HG02981 (cell line): ENCODE measurements around the gene PIP4K2C.
"Not testable (repeated sequence)": the region's sequence is repeated elsewhere in the genome, so short reads cannot be mapped to it uniquely, and the experiment has no call there.

Source experiments
- ATAC-seq: cut with Tn5 transposase; IDR thresholded peaks from one replicate; pipeline ENCODE4 v1.9.1; 2021; ENCODE audit warnings: mild to moderate bottlenecking, moderate library complexity; ENCODE audit not compliant: unreplicated experiment

Gene PIP4K2C

DNA sequence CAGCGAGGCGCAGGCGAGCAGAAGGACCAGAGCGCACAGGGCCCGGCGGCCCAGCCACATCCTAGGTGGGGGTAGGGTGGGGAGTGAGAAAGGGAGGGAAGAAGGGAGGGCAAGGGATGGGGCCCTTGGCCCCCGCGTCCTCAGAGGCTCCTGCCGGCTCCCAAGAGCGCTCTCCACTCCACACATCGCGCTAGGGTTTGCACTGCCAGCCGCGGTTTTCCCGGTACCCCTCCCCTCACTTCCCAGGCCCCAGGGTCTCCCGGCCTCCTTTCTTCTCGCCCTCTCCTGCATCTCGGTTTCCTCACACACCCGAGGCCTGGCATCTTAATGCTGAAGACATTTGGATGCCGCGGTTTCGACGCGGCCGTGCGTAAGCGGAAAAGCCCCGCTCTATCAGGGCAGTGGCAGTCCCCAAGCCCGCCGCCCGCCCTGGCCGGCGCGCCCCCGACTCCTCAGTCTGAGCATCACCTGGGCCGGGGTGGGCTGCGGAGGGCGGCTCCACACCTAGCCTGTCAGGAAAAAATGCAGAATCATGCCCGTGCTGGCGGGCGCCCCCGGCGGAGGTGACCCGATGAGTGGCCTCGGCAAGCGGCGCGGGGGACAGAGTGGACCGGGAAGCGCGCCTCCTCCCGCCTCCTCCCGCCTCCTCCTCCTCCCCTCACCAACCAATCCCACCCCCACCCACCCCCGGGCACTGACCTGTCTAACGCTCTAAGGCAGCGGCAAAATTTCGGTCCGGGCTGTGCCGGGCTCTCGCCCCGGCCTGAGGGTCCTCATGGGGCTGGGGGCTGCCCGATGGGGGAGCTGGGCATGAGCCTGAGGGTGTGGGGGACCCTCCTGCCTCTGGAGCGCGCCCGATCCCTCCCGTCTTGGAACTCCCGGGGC is 41.3 kb downstream of the PIP4K2C start:
- no peak for ATAC-seq

DNA sequence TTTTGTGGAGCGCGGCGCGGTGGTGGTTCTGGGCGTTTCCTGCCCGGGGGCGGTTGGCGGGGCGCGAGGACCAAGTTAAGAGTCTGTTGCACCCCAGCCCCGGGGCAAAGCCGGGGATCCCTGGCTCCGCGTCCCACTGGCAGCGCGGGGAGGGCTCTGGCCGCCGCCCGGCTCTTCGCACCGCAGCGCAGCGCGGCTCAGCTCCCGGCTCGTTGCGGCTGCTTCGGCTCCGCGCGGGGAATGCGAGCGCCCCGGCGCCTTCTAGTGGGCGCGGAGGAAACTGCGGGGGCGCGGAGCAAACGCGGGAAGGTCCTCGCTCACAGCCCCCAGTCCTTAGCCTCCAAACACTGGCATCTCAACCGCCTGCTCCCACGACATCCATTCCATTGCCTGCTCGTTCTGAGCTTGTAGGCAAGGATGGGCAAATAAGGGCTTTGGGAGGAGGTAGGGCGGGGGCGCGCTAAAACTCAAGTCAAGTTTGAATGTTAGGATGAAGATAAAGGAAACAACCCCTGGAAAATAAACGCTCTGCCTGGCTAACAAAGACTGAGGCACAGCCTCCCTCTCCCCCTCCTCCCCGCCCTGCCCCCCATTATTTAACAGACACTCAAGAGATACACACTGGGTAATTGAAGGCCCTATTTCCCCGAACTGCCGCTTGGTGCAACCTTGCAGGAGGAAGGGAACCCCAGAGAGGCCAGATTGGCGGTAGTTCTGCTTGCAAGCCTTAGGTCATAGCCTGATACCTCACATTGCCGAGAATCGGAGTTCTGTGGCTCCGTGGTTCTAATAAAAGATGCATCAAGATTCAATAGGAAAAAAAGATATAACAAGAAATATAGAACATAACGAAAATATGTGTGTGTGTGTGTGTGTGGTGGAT is 42.2 kb downstream of the PIP4K2C start, which contains the start of gene B4GALNT1:
TSS of gene B4GALNT1 (minus strand) at position 244 of the 883 bp plus-strand sequence. CDS start 1,069 bp downstream, outside the sequence.
- ATAC-seq: peak; percentile 72

GRCh38 chr12:57636731-57637130 is 45.7 kb downstream of the PIP4K2C start:
- ATAC-seq: not testable (repeated sequence)

DNA sequence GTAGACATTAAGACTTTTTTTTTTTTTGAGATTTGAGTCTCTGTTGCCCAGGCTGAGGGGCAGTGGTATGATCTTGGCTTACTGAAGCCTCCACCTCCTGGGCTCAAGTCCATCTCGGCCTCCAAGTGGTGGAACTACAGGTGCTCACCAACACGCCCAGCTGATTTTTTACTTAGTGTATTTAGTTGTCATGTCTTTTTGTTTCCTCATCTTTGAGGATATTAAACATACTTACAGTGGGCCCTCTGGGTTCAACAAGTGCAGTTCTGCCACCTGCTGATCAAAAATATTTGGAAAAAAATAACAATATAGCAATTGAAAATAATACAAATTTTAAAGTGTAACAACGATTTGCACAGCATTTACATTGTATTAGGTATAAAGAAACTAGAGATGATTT is 46.4 kb downstream of the PIP4K2C start:
- ATAC-seq: no peak

DNA sequence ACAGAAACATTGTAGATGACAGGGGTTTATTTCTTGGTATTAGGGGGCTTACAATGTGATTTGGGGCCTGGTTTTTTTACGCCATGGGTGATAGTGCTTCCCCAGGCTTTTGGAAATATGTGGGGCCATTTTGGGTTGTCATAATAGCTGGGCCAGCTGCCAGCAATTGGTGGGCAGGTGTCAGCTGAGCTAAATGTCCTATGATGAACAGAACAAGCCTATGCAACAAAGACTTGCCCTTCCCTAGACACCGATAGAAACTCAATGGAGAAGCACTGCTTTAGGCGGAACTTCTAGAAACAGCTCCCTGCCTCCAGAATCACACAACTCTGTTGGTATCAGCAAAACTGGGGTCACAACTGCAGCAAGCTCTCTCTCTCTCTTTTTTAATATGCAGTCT is 47.1 kb downstream of the PIP4K2C start:
- no peak for ATAC-seq

DNA sequence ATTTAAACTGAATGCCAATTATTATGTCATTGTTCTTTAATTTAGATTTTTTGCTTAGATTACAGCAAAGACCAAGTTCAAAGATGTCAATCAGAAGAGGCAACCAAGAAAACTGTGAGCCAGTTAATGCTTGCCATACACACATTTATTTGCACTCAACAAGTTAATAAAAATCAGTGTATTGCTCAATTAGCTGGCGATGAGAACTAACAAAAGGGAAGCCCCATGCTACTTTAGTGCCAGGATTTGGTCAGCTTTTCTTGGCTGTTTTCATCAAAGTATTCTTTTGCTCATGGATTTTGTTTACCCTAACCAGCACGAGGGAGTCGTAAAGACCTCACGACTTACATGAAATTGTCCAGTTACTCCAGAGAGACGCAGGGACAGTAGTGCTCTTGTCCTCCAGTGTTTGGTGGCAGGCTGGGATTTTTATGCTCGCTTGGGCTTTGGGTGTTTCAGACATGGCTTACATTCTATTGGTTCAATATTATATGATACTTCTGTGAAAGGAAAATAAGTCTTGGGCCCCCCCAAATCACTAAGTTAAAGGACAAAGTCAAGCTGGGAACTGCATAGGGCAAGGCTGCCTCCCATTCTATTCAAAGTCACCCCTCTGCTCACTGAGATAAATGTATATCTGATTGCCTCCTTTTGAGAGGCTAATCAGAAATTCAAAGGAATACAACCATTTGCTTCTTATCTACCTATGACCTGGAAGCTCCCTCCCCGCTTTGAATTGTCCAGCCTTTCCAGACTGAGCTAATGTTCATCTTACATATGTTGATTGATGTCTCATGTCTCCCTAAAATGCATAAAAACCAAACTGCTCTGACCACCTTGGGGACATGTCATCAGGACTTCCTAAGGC is 49.4 kb downstream of the PIP4K2C start:
- ATAC-seq: no peak

GRCh38 chr12:57641699-57642442 is 50.9 kb downstream of the PIP4K2C start:
- ATAC-seq: no peak

DNA sequence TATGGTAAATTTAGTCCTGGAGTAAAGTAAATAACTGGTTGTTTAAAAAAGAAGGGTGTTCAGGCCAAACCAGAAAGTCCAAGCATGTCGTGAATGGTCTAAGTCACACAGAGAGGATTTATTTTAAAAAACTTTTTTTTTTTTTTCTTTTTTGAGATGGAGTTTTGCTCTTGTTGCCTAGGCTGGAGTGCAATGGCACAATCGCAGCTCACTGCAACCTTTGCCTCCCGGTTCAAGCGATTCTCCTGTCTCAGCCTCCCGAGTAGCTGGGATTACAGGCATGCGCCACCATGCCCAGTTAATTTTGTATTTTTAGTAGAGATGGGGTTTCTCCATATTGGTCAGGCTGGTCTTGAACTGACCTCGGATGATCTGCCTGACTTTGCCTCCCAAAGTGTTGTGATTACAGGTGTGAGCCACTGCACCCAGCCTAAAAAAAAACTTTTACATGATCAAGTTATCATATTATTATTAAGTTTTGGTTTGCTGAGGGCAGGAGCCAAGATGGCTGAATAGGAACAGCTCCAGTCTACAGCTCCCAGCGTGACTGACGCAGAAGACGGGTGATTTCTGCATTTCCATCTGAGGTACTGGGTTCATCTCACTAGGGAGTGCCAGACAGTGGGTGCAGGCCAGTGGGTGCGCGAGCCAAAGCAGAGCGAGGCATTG is 55.1 kb downstream of the PIP4K2C start:
- not testable (repeated sequence) for ATAC-seq

- ATAC-seq: not testable (repeated sequence)
These were observed 55.7 kb downstream of the PIP4K2C start for GRCh38 chr12:57646659-57647049.
